Measurements from ENCODE around the gene CPN2. TPM values are rescaled to one million over a fixed set of nuclear protein-coding genes. Genes with fewer than 3 reads are reported as not detected.

Gene CPN2
- polyA plus RNA-seq, 2 of the 4 experiments (the other 2 are of a cell fraction): not detected

DNA sequence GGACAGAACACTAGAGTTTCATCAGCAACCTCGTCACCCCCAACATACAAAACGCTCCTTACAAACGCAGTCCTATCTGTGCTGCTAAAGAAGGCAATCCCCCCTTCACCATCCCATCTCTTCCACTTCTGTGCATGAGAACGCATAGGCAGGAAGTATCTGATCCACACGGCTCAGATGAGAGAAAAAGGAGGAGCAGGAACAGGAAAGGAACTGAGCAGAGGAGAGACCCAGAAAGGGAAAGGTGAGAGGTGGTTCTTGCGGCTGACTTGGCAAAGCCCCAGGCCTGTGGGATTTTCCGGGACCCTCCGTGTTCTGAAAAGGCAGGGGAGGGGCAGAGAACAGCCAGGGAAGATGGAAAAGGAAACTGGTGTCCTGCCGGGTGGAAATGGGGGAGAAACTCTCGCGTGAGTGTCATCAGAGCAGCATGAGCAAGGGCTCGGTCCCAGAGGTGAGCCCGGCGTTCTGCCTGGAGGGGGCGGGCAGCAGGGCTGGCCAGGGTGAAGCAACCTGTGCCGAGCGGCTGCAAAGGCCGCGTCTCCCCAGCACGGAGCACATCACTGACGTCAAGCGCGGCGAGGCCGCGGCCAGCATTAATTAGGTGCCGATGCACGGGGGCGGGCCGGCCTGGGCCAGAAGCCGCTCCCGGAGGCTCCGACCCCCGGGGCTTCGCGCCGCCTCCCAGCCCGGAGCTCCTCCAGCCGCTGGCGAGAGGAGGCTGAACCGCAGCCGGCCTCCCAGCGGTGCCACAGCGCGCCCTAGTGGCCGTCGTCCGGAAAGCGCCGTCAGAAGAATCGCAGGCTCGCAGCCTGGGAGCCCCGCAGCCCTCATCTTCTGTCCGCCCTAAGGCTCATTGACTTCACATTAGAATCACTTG is 35.8 kb downstream of the CPN2 start:
- FAIRE-seq: no peak
- Histone ChIP-seq H3K27ac (peak overlapping the region; percentile 78 to 88), H3K4me2 (peak overlapping the region; percentile 80), H3K4me3 (peak overlapping the region; percentile 43), H3K4me1 (peaks cover 56% of the 10 kb centered on the region), H3K9me3 (no peaks in the 10 kb centered on the region)
- peak; percentile 72 to 86 for DNase-seq (ENCODE audit: low read depth in 1 of 2, low spot score in 1 of 2)
- ChIA-PET POLR2A (interaction anchor here (1.0 to 2.1 kb wide), 7 partner anchors 9 to 650 kb away, joined by 4 to 14 read pairs (median 6); partner anchors contain the start of gene HES1), CTCF (interaction anchor here (0.6 to 8.9 kb wide), 90 partner anchors 8 to 714 kb away, joined by 3 to 213 read pairs (median 4); partner anchors contain the start of gene HES1)
- peak; percentile 86 to 89 for ATAC-seq
- WGBS (ENCODE audit: missing lambda C conversion rate): 15% methylated on average over 17 of the region's 54 CpGs
- TF ChIP-seq CEBPB (IDR thresholded peaks at IDR 0.05) (peak in 1 of 2 experiments; percentile 58; a peak in 1 of 4 replicates), RAD21 (conservative IDR thresholded peaks at IDR 0.05 in 1 of 2, IDR thresholded peaks at IDR 0.05 in 1 of 2) (peak; percentile 86 to 97), CHD2 (IDR thresholded peaks at IDR 0.05; ENCODE audit: low read length, partially characterized antibody) (peak; percentile 74), HOXB13 (CRISPR knock-in tag; IDR thresholded peaks at IDR 0.05; ENCODE audit: low read depth) (0 out of 2 replicates have a peak, but pooled peaks have one; percentile 24), HOXA7 (CRISPR knock-in tag; IDR thresholded peaks at IDR 0.05) (0 out of 2 replicates have a peak, but pooled peaks have one; percentile 62), POLR2AphosphoS2 (conservative IDR thresholded peaks at IDR 0.05; ENCODE audit: low read length) (0 out of 2 replicates have a peak, but pooled peaks have one; percentile 50), SMC3 (IDR thresholded peaks at IDR 0.05) (peak; percentile 91), FOSL2 (IDR thresholded peaks at IDR 0.05) (no peak), FOSL2 (CRISPR knock-in tag; IDR thresholded peaks at IDR 0.05) (0 out of 2 replicates have a peak, but pooled peaks have one; percentile 10), EP300 (IDR thresholded peaks at IDR 0.05) (peak in 1 of 2 experiments; percentile 54; a peak in 1 of 5 replicates), MAZ (IDR thresholded peaks at IDR 0.05; ENCODE audit: borderline replicate concordance, low read depth, low read length) (no peak), ZFP36 (IDR thresholded peaks at IDR 0.05; ENCODE audit: borderline replicate concordance, partially characterized antibody) (peak; percentile 91), JUN (IDR thresholded peaks at IDR 0.05) (peak; percentile 38 to 56; a peak in 3 of 5 replicates), ZSCAN20 (CRISPR knock-in tag; IDR thresholded peaks at IDR 0.05) (no peak), FOXS1 (CRISPR knock-in tag; IDR thresholded peaks at IDR 0.05) (no peak)
- TF ChIP-seq, protein P1, sequence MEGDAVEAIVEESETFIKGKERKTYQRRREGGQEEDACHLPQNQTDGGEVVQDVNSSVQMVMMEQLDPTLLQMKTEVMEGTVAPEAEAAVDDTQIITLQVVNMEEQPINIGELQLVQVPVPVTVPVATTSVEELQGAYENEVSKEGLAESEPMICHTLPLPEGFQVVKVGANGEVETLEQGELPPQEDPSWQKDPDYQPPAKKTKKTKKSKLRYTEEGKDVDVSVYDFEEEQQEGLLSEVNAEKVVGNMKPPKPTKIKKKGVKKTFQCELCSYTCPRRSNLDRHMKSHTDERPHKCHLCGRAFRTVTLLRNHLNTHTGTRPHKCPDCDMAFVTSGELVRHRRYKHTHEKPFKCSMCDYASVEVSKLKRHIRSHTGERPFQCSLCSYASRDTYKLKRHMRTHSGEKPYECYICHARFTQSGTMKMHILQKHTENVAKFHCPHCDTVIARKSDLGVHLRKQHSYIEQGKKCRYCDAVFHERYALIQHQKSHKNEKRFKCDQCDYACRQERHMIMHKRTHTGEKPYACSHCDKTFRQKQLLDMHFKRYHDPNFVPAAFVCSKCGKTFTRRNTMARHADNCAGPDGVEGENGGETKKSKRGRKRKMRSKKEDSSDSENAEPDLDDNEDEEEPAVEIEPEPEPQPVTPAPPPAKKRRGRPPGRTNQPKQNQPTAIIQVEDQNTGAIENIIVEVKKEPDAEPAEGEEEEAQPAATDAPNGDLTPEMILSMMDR (IDR thresholded peaks at IDR 0.05): peak; percentile 82
- TF ChIP-seq, protein P2, sequence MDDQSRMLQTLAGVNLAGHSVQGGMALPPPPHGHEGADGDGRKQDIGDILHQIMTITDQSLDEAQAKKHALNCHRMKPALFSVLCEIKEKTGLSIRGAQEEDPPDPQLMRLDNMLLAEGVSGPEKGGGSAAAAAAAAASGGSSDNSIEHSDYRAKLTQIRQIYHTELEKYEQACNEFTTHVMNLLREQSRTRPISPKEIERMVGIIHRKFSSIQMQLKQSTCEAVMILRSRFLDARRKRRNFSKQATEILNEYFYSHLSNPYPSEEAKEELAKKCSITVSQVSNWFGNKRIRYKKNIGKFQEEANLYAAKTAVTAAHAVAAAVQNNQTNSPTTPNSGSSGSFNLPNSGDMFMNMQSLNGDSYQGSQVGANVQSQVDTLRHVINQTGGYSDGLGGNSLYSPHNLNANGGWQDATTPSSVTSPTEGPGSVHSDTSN (IDR thresholded peaks at IDR 0.05): 0 out of 2 replicates have a peak, but pooled peaks have one; percentile 39
- TF ChIP-seq, protein P3, sequence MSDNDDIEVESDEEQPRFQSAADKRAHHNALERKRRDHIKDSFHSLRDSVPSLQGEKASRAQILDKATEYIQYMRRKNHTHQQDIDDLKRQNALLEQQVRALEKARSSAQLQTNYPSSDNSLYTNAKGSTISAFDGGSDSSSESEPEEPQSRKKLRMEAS (IDR thresholded peaks at IDR 0.05): peak; percentile 67
- TF ChIP-seq, protein P4, sequence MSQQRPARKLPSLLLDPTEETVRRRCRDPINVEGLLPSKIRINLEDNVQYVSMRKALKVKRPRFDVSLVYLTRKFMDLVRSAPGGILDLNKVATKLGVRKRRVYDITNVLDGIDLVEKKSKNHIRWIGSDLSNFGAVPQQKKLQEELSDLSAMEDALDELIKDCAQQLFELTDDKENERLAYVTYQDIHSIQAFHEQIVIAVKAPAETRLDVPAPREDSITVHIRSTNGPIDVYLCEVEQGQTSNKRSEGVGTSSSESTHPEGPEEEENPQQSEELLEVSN (IDR thresholded peaks at IDR 0.05; ENCODE audit: borderline replicate concordance, low read depth): 0 out of 2 replicates have a peak, but pooled peaks have one; percentile 50
- TF ChIP-seq, protein P5, sequence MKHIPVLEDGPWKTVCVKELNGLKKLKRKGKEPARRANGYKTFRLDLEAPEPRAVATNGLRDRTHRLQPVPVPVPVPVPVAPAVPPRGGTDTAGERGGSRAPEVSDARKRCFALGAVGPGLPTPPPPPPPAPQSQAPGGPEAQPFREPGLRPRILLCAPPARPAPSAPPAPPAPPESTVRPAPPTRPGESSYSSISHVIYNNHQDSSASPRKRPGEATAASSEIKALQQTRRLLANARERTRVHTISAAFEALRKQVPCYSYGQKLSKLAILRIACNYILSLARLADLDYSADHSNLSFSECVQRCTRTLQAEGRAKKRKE (CRISPR knock-in tag; IDR thresholded peaks at IDR 0.05; ENCODE audit: low read depth): no peak
- TF ChIP-seq, protein P6, sequence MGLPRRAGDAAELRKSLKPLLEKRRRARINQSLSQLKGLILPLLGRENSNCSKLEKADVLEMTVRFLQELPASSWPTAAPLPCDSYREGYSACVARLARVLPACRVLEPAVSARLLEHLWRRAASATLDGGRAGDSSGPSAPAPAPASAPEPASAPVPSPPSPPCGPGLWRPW (IDR thresholded peaks at IDR 0.05): no peak
- TF ChIP-seq, protein P7, sequence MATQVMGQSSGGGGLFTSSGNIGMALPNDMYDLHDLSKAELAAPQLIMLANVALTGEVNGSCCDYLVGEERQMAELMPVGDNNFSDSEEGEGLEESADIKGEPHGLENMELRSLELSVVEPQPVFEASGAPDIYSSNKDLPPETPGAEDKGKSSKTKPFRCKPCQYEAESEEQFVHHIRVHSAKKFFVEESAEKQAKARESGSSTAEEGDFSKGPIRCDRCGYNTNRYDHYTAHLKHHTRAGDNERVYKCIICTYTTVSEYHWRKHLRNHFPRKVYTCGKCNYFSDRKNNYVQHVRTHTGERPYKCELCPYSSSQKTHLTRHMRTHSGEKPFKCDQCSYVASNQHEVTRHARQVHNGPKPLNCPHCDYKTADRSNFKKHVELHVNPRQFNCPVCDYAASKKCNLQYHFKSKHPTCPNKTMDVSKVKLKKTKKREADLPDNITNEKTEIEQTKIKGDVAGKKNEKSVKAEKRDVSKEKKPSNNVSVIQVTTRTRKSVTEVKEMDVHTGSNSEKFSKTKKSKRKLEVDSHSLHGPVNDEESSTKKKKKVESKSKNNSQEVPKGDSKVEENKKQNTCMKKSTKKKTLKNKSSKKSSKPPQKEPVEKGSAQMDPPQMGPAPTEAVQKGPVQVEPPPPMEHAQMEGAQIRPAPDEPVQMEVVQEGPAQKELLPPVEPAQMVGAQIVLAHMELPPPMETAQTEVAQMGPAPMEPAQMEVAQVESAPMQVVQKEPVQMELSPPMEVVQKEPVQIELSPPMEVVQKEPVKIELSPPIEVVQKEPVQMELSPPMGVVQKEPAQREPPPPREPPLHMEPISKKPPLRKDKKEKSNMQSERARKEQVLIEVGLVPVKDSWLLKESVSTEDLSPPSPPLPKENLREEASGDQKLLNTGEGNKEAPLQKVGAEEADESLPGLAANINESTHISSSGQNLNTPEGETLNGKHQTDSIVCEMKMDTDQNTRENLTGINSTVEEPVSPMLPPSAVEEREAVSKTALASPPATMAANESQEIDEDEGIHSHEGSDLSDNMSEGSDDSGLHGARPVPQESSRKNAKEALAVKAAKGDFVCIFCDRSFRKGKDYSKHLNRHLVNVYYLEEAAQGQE (IDR thresholded peaks at IDR 0.05): no peak
